GM04503 (cell line): Measurements from ENCODE around the gene ZFHX3.

Source experiments
- DNase-seq: peaks from one replicate; pipeline ENCODE4 v3.0.0-alpha.2; 2012; ENCODE audit warnings: low read depth

The ZFHX3 gene

DNA sequence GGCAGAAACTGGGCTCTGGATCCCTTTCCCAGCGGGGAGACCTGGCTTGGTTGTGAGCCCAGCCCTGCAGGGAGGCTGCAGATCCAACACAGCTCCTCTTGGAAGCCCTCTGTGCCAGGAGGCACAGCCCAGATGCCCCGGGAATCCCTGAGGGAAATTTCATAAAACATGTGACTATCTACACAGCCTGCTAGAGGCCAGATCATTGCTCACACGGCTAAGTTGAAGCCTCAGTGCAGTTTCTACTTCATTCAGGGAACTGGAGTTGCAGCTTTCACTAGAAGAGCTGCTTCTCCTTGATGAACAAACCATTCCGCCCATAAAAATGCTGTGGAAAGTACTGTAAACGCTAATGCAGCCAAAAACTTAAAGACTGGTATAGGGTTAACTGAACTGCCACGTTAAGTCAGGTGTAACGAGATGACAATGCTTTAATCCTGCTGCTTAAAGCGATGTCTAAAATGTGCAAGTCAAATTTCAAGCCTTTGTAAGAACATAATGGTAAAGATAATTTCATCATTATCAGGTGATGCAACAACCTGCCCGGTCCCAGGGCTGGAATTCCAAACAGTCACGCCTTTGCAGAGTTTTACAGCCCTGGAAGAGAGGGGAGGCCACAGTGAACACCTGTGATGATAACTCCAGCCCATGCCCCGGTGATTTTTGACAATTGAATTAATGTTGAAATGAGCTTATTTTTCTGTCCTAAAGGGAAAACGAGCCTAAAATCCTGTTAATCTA is 172.5 kb downstream of the ZFHX3 start:
- no peak for DNase-seq

DNA sequence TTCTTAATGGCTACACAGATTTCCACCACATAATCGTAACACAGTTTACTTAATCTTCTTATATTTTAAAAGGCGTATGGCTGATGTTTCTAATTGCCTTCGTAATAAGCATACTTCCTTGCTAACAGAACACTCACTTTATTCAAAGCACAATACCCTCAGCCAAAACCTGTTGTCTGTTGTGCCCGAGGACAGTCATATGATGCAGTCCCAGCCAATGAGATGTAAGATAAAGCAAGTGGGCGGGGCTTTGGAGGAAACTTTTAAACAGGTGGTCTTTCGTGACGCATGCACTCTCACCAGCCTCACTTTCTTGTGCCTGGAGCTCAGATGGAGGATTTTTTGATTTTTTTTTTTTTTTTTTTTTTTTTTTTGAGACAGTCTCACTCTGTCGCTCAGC is 174.1 kb downstream of the ZFHX3 start:
- no peak for DNase-seq

DNA sequence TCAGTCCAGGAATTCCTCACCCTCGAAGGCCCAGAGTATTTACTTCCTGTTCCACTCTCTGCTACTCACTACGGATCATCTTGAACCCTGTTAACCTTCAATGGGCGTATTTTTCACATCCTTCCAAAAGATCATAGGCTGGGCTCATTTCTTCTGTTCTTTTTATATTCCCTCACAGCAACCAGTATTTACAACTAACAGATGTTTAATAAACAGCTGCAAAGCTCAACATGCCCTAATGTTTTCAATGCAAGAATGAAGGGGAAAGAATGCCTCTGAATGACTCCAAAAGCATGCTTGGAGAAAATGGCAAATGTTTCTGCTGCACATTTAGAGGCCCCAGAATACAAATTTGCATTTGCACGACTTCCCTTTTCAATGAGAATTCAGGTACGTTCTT is 174.9 kb downstream of the ZFHX3 start:
- no peak for DNase-seq

DNA sequence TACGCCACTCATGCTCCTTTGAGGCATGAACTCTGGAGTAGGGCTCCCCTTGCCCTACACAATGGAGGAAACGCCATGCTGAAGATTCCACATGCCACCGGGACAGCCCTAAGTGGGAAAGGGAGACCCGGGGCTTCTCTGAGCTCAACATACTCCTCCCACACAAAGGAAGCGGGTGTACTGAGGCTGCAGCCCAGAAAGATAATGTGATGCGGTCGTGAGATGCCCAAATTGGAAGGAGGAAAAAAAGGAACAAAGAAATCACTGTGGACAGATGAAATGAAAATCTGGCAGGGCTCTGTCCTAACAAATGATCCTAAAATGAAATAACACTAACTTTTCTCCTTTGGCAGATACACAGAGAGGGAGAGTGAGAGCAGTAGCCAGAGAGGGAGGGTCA is 182.1 kb downstream of the ZFHX3 start:
- no peak for DNase-seq

DNA sequence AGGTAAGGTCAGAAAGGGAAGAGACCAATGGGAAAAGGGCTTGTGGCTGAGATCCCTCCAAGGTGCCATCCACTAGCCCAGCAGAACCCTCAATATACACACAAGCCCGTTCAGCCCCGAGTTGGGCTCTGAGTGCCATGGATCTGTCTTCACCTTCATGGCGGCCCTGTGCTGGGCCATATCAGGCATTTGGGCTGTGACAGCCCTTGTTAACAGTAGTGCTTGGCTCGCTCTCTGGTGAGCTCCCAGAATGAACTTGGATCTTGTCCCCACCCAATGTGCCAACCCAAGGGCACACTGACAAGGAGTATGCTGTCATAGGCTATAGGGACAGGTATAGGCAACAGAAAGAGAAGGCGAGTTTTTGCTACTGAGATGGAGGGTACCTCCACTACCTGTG is 182.7 kb downstream of the ZFHX3 start:
- DNase-seq = no peak

DNA sequence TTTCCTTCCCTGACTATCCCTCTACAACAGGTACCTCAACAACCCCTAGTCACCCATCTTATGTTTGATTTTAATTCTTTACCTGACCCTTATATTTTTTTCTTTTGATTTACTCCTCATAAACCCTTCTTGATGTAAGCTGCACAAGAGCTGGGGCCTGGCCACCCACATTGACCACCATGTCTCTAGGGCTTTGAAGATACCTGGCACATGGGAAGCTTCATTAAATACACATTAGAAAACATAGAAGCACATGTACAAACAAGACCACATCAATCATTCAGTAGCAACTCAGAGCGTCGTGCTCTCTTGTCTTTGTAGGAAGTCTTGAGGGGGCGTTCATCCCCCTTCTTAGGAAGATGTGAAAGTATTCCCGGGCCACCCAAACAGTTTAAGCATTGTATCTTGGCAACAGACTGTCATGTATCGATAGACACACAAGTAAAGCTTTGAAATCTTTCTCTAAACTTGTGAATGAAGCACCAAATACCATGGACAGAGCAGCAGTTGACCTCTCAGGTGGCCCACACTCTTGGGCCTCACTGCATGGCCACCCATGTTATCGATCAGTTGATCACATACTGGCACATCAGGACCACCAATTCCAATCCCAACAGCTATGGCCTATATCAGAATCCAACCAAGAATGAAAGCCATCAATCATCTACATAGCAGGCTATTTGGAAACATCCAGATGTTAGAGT is 183.6 kb downstream of the ZFHX3 start:
- DNase-seq = no peak

DNA sequence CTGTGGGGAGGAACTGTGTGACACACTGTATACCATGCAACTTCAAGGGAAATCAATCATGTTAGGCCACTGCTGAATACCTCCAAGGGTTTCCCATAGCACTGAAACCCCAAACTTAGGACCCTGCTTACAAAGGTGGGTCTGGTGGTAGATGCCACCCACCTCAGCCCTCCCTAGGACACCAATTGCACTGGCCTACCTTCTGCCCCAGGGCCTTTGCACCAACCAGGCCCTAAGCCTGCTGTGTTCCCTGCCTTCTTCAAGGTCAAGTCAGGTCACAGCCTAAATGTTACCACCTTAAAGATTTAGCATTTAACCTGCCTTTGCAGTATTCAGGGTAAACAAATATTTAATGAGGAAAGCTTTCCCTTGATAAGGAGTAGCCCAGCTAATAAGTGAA is 185.8 kb downstream of the ZFHX3 start:
- no peak for DNase-seq

DNA sequence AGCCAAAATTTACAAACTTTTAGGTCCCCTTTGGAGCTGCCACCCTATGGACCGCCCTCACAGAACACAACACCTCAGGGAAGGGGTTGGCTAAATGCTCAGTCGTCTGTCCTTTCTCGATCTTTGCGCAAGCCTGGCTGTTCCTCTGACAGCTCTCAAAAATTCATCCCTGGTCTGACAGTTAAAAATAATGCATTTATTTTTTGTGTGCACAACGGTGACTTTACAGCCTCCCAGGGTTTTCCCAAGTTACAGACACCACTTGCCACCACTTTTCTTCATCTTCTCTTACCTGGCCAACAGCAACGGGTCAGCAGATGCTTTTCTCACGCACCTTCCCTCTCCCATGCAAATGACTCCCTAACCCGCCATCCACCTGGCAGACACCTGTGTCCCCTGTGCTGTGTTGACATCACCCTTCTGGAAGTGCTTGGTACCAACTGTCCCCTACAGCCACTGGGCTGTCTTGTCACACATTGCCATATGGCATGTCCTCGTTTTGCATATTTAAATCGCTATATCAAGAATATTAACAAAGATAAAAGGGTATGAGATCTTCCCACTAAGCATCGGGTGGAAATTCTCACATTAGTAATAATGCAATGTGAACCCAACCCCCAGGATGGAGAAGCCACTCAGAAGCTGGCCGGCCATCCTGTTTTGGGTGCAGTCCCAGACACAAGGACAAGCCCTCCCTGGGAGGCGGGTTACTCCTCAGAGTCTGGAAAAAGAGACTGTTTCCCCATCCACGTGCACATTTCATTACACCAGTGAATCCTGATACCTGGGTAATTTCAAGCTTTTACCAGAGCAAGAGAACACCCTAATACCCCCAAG is 187.0 kb downstream of the ZFHX3 start:
- no peak for DNase-seq

DNA sequence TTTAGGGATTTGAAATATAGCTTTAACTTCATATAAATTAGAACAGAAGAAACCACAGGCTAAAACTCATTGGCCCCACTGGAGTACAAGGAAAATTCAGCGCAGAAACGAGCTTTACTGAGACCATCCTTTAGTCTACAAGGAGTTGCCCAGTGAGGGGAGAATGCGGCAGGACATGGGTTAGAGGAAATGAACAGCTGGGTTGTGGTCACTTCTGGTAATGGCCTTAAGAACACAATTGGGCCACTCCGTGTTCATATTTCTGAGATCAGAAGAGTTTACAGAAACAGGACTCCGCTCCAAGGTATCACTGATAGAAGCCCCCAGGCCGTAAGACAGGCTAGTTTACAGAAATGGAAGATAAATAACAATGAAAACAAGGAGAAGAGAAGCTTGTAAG is 188.3 kb downstream of the ZFHX3 start:
- no peak for DNase-seq

DNA sequence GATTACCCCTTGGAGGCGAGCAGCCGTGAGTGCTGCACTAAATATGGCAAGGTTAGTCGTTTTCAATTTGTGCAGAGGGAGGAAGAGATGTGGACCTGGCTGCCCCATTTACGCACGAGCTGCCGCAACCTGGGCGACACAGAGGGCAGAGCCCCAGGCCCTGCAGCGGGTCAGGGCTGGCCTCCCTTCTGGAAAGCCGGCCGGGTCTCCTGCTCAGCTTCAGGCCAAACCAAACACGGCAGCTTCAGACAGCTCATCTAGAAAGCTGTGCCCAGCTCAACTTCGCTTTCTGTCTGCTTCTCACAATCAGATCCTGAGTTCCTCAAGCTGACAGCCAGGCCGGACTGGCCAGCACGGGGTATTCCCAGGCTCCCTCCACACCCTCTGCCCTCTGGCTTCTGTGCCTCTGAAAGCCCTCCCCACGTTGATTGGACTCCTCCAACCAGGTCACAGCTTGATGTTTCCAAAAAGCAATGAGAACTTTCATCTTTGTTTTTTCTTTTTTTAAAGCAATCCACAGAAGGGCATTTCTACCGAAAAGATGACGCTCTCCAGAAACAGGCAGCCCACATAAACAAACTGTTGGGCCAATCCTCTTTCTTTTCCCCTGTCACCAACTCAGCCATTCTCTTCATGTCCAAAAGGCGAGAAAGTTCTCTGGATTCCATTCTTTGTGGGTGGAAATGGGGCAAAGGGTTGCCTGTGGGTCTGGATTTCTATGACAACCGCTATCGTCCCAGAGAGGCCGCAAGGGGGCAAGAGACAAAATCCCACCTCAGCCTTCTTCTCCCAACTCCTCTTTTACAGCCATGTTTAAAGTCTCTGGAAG is 189.0 kb downstream of the ZFHX3 start:
- no peak for DNase-seq

DNA sequence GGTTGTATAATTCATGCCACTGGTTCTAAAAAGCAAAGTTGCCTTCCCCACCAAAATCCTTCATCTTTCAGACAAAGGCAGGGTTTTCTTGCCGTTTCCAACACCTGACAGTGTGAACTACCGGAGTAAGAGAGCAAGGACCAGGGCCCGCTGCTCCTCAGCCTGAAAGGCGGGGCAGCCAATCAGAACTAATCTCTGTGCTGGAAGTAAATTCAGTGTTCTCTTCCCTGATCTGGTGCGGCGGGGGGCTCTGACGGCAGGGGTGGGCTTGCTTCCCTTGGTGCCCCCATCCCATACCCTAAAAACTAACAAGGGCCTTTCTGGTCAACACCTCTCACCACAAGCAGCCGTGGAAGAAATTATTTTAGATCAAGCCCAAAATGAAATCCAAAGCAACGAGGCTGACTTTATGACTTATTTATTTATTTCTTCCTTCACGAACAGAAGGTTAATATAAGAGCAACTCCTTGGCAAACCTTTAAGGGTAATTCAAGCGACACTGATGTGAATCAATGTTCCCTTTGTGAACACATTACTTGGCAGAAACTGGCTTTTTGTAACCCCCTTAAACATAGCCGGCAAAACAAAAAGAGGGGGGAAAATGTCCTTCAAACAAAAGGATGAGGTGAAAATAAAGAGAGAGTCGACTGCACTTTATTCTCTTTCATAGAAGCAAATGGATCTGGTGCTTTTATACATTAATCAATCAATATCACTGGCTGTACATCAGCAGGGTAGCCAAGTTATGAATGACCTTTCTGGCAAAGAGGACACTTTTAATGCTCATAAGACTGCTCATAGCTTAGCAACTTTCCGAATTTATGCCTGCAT is 189.9 kb downstream of the ZFHX3 start:
- no peak for DNase-seq

DNA sequence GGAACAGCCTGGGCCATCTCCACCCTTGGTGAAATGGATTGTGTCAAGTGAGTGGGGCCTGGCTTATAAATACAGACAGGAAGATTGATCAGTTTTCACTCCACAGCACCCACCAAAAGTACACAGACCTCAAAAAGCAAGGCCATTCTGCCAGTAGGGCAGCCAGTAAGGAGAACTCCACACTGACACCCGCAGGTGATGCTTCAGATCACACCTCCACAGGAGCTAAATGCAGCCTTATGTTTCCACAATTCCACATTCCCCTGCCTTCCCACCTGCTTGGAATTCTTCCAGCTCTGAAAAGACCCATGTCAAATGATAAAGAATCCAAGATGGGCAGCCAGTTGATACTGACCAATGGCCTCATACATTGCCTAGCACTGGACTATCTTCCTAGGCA is 191.1 kb downstream of the ZFHX3 start:
- no peak for DNase-seq

DNA sequence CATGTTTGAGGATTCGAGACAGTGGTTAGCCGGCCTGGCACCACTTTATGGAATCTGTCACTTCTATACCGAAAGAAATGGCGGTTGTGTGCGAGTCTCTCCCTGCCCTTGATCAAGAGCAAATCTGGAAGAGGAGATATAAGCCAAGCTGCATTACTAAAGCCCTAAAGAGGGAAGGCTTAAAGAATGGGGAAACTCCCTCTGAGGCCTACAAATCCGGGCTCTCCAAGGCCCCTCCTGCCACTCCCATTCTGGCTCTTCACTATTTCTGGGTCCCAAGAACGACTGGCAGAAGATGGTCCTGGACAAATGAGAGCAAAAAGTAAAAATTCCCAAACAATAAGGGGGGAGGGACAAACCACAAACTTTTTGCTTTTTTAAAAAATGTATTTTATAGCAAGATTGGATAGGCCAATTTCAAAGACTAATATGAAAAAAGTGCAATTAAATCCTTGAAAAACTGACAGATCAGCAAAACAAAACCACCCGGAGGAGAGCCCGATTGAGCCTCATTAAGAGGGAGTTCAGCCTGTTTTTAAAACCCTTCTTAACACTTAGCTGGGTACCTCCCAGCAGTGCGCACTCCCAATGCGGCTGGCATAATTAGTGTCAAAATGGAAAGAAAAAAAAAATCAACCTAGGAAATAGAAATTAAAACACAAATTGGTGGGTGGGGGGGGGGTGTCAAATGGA is 193.5 kb downstream of the ZFHX3 start:
- DNase-seq = no peak

DNA sequence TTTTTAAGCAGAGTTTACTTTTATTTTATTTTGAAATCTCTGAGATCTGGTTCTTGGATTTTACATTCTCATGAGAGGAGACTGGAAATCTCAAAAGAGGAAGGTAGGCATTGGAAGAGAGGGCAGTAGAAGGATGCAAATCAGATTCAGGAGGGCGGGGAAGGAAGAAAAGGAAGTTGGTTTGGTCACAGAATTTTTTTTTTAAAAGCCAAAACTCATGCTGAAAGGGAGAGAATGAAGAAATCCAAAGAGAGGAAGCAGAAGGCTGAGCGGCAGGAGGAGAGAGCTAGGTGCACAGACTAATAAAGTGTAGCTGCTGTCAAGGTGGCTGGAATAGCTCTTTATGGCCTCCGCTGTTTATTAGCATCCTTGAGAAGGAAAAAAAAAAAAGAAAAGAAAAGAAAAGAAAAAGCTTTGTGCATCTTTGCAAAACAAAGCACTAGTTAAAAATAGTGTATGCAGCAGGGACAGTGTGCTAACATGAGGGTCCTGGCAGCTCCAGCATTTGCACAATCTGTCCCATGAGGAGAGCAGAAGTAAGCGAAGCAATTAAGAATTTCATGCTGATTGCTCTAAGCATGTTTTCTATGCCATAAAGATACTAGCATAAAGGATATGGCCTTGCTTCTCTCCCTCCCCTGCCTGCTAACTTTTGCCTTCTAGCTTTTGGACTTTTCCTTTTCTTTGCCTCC is 194.2 kb downstream of the ZFHX3 start:
- no peak for DNase-seq

DNA sequence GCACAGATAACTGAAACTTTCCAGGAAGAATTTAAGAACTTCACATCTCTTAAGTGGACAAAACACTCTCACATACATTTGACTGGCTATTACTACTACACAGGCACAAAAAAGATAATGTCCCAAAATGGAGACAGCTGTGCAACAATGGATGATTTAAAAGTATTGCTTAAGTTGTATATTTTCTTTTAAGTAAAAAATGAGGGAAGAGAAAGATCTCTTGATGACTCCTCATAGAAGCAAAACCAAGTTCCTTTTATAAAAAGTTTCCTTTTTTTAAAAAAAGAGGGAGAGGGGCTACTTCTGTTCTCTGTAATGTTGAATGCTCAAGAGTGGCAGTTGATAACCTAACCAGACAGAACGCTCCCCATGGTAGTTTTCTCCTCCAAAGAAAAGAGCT is 195.5 kb downstream of the ZFHX3 start:
- DNase-seq = no peak

DNA sequence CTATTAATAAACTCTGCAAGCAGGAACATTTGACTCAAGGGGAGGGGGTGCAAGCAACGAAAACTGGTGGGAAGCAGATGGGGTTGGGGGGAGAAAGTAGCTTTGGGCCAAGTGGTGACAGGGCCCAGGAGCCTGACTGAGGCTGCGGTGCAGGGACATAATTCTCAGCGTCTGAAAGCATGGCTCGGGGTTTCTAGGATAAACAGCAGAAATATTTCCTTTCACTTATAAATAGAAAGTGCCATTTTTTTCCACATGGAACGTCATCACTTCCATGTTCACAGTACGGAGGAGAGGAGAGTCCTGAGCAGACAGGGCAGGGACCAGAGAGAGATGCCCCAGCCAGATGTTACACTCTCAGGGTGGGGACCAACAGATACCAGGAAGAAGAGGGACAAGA is 197.1 kb downstream of the ZFHX3 start:
- DNase-seq = peak; percentile 33

DNA sequence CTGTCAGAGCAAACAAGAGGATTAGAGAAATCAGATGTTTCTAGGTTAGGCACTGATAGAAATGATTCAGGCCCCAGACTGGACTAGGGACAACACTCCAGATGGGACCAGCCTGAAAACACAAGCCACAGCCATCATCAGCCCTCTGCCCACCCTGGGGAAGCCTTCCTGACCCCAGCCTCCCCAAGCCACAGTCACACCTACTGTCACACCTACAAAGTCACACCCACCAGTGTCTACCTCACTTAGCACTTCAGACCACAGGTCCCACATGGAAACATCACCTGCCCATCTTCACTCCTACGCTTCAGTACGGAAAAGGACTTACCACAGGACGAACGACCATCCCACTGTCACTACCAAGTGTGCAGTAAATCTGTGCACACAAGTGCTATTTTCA is 197.9 kb downstream of the ZFHX3 start:
- DNase-seq = no peak

DNA sequence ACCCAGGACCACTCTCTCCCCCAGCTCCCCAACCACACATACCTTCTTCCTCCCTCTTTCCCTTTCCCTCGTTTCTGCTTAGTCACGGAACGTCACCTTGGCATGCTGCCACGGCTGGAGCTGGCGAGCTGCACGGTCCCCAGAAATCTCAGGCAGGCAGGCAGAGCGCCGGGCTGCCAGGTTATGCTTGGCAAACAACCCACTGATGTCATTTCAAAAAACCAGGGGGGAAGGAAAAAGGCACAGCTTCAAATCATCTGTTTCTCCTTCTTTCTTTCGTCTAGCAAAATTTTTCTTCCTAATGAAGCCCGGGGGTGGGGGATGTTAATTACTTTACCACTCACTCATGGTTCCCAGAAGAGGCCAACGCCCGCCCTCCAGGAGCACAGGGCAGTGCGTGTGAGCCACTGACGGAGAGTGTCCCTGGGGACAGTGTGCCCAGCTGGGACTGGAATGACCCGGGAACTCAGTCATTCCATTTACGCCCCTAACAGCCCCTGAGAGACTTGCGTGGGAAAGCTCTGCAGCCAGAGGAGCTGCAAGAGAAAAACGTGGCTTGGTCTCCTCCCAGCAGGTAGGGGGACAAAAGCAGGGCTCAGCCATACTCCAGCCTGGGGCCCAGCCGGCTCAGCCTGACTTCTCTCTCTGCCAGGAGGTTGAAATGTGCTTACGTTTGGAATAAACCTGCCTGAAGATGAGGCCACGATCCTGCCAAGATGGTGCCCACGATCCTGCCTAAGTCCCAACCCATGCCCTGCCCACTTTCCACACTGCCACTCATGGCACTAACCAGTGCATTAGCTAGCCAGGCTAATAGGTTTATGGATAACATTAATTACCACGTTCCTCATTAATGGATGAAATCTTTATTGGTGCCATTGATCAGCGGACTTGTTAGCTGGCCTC is 198.9 kb downstream of the ZFHX3 start:
- peak; percentile 76 for DNase-seq

DNA sequence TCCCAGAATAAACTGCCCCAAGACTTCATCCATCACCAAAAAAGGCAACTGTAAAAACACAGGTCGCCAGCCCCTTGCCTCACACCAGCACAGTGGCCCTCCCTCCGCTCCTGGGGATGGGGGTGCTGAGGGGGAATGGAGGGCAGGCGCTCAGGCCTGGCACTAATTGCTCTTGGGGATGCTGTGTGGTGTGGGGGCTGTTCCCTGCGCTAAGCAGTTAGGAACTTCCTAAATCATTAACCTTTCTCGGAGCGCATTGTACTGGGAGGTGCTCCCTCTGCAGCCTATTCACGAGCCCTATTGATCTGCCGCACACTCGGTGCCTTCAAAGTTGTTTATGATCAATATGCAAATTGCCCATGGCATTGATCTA is 199.9 kb downstream of the ZFHX3 start:
- DNase-seq = no peak
